ENCODE measurements around the gene SSR2.

- no peak for TF ChIP-seq CTCF (IDR thresholded peaks at IDR 0.05)
- no peak for TF ChIP-seq POLR2A (IDR thresholded peaks at IDR 0.05)
Observed at GRCh38 chr1:155974208-155975115, 46.3 kb downstream of the SSR2 start.

Data from ovary (tissue), 3 donors.